Skin epidermis (tissue), 12 donors: ENCODE data around the gene ZNF789.

Experiments
- H3K27ac ChIP-seq, 21 experiments: fragments of 200-600 bp; sonication (generic) in 11 of 21; one replicate each; pipeline ENCODE4 v1.5.0; 2020; ENCODE audit warnings: mild to moderate bottlenecking in 3 of 21, inconsistent platforms in 2 of 21, moderate library complexity in 2 of 21
- H3K4me3 ChIP-seq, 7 experiments: fragments of 200-600 bp; sonication (generic) in 2 of 7; one replicate each; pipeline ENCODE4 v1.5.0; 2020; ENCODE audit warnings: inconsistent platforms in 2 of 7, mild to moderate bottlenecking in 2 of 7, moderate library complexity in 1 of 7

ZNF789 gene

DNA sequence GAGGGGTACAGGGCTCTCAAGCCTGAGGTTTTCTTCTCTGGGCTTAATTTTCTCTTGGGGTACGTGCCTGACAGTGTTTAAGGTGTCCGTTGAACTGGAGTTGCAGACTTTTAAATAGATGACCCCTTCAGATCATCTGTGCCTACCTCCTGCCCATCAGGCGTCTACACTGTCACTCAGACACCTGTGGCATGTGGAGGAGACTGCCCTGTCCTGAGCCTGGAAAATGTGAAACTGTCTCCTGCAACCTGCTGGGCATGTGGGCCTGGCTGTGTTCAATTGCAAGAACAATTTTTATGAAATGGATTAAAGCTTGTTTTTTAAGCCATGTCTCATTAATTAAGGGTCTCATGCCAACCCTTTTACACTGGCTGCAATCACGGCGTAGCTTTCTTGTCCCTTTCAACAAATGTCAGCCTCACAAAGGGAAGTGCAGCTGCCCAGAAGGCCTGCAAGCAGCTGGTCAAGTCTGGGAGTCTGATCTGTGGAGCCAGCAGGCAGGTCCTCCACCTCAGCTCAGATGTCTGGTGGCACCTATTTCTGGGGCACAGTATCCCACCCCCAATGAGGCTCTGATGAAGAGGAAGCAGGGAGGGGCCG lies 15.5 kb upstream of the ZNF789 start:
- no peak overlapping the region for H3K27ac ChIP-seq
- H3K4me3 ChIP-seq: no peak overlapping the region

DNA sequence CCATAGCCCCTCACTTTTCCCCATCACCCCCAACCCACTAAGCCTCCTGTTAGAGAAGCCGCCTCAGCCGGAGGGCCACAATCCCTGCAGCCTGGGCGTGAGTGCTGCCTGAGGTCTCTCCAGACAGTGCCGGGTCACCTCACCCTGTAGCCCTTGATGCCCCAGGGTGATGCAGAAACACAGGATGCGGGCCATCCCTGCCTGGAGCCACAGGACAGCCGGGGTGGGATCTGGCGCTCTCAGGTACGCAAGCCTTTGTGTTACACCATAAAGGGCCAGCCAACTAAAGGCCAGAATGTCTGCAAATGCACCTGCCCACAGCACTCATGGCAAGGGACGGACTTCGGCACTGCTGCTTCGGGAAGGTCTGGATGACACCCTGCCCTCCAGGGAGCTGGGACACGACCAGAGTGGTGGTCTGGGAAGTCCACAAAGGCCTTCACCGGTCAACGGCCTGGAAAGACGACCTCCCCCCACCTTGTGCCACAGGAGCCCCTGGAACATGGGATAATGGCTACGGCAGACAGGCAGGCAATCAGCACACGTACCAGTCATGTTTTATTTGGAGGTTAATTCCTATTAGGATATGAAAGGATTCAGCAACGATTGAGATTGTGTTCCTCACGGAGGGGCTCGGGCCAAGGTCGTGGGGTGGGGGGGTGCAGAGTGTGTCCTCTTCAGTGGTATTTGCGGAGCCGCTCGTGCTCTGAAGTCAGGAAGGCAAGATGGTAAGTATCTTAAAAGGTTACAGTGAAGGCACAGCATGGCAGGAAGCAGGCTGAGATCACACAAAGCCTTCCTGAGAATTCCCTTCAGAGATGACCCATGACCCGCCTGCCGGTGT lies 14.8 kb upstream of the ZNF789 start:
- Histone ChIP-seq H3K27ac (no peak overlapping the region), H3K4me3 (no peak overlapping the region)

DNA sequence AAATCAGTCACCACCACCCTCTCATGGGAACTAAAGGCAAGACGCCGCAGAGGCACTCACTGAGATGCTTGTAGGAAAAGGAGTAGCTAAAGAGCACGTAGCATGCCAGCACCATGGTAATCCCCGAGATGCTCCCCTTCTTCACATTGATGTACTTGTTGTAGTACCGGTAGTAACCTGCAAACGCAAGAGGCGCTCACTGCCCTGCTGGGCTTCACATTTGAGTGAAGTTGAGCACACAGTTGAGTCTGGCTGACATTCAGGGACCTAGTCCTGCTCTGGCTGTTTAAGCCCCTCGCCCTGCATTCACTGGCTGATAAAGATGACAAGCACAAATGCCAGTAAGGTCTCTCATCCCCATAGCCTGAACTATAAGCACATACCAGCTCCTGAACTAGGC lies 13.6 kb upstream of the ZNF789 start:
- no peak overlapping the region for H3K27ac ChIP-seq
- H3K4me3 ChIP-seq: no peak overlapping the region

DNA sequence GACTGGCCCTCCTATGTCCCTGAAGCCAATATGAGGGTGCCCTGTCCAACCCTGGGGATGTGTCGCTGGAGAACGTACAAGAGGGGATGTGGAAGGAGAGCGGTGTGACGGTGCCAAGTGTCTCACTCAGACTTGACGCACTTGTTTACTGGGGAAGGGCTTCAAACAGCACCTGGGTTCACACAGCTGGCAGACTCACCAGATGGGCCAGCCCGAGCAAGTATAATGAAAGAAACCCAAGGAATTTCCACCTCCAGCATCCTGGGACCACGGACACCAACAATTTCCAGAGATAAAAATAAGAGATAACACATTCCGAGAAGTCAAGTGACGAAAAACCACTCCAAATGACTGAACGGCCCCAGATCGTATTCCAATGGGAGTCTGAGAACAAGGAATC lies 12.0 kb upstream of the ZNF789 start:
- no peak overlapping the region for H3K4me3 ChIP-seq
- peak overlapping the region in 4 of 21 experiments; percentile 0 to 35 (median 28) for H3K27ac ChIP-seq

DNA sequence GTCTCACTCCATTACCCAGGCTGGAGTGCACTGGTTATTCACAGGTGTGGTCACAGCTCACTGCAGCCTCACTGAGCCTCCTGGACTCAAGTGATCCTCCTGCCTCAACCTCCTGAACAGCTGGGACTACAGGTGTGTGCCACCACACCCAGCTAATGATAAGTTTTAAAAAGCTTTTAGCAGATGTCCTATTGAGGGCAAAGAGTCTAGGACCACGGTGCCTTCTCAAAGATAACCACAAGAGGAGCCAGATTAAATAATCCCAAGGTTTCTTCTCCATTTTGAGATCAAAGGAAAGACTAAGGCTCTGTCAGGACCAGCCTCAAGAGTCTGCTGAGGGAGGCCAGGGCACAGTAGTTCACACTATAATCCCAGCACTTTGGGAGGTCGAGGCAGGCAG lies 11.5 kb upstream of the ZNF789 start:
- Histone ChIP-seq H3K4me3 (no peak overlapping the region), H3K27ac (peak overlapping the region in 2 of 21 experiments; percentile 27 to 47)

DNA sequence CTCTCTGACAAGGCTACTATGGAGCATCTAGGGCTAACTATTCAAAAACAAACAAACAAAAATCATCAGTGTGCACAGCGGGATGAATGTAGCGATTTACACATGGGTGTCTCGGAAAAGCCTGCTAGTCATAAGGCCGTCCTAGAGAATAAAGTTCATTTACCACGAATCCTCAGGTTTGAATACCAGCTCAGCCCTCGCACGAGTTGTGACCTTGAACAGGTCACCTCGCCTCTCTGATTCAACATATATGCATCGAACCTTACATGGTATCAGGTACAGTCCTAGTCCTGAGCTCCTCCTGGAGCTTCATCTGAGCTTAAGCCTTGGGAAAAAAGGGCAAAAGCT lies 7.3 kb upstream of the ZNF789 start:
- peak overlapping the region; percentile 75 to 97 (median 91) for H3K27ac ChIP-seq
- peak overlapping the region; percentile 56 to 95 (median 86) for H3K4me3 ChIP-seq

DNA sequence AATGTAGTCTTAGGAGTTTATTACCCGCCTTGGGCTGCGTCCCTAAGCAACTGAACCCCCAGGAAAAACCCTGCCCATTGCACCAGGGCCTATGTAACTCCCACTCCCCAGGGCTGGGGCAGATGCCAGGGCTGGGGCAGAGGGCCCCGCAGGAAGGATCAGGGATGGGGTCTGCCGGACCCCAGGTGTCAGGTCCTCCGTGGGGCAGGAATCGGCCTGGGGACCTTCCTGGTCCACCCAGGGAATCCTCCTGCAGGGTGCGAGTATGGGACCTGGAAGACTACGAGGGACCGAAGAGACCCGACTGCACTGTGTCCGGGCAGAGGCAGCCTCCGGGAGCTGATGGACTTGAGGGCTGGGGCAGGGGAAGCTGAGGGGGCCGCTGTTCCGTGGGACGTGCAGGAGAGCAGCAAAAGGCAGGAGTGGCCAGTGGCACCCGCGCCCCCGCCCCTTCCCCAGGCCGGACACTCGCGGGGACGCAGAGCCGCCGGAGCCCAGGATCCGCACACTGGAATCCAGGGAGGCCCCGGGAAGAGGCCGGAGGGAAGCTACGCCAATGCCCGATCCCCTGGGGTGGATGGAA lies 4.3 kb upstream of the ZNF789 start:
- Histone ChIP-seq H3K4me3 (no peak overlapping the region), H3K27ac (no peak overlapping the region)

DNA sequence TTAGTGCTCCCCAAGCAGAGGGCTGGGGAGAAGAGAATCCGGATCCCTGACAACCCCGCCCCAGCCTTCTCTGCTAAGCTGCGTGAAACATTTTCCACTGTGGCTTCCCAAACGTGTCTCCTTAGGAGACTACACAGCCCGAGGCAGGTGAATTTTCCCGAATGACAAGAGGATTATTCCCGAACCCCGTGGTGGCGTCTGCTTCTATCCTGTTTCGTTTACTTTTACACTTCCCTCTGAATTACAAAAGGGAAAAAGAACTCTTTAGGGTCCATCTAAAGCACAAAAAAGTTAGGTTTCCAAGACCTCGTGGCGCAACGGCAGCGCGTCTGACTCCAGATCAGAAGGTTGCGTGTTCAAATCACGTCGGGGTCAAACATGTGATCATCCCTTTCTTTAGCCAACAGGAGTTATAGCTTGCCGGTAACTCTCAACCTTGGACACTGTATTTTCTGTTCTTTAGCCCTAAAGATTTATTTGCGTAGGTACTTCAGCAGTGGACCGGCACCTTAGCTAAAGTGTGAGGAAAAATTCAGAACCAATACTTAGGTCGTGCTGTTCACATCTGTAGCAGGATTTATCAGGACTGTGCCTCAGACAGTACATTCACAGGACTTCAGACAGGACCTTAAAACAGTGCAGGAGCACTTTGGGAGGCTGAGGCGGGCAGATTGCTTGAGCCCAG lies 3.2 kb upstream of the ZNF789 start:
- H3K4me3 ChIP-seq: no peak overlapping the region
- peak overlapping the region in 5 of 21 experiments; percentile 4 to 70 (median 43) for H3K27ac ChIP-seq

DNA sequence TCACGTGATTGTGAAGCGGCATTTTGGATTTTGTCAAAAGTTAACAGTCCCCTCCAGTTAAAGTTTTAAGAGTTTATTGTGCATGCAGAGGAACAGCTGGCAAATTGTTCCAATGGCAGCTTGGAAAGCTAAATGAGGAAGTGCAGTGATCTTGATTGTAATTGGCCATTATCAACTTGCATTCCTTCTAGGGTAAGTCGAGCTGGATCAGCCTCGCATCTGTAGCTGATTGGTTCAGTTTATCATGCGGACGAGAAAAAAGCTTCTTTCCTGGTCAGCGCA lies 566 bp downstream of the ZNF789 start:
- Histone ChIP-seq H3K4me3 (peak overlapping the region; percentile 58 to 89 (median 82)), H3K27ac (peak overlapping the region in 20 of 21 experiments; percentile 64 to 91 (median 84))

DNA sequence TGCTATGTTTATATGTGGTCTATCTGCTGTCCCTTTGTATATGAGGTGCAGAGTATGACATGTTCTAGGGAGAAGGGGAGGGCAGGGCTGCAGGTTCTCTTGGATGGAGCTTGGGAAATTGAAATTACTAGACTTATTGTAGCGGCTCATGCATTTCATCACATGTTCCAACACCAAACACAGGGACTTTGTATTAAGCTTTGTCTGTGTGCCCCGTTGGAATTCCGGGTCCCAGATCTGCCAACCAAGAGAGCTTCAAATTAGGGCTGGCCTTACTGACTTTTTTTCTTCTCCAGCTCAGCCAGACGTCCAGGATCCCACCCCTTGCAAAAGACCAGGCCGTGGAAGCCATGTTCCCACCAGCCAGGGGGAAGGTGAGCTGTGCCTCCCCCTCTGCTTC lies 3.4 kb downstream of the ZNF789 start:
- H3K27ac ChIP-seq: peak overlapping the region in 1 of 21 experiments; percentile 41

DNA sequence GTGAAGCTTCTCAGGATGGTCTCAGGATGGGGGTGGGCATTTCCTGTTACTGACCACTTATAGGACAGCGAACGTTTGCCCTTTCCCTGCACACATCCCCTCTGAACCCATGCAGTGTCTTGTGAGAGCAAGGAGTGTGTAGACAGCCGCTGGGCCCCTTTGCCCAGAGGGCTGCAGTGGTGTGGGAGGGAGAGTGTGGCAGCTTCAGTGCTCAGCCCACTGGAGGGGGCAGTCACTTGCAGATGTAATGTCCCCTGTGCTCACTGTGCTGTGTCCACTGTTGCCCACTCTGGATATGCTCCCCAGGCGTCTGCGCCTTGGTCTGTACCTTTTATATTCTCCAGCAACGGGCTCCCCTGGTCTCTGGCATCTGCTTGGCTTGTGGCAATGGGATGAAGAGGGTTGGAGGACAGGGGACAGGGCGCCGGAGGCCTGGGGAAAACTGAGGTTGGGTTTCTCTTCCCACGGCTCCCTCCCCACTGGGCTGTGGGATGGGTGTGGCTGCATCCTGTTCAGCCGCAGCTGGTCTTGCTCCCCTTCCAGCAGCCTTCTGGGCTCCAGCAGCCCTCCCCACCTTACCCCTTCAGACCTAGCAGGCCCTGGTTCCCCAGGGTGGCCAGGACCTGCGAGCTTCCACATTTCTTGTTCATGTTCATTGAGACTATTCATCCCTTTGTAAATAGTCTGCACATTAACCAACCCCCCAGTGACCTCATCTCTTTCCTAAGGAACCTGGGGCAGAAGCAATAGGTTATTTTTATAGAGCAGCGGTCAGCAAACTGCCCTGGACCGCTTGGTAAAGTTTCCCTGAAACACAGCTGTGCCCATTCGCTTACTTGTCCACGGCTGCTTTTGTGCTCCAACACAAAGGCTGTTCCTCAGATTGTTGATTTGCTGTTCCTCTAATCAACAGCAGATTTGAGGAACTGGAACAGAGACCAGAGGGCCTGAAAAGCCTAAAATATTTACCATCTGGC lies 6.1 kb downstream of the ZNF789 start:
- H3K4me3 ChIP-seq: no peak overlapping the region
- H3K27ac ChIP-seq: peak overlapping the region in 17 of 21 experiments; percentile 6 to 82 (median 55)

More for the DNA sequence above, 3.4 kb downstream of the ZNF789 start:
- no peak overlapping the region for H3K4me3 ChIP-seq

DNA sequence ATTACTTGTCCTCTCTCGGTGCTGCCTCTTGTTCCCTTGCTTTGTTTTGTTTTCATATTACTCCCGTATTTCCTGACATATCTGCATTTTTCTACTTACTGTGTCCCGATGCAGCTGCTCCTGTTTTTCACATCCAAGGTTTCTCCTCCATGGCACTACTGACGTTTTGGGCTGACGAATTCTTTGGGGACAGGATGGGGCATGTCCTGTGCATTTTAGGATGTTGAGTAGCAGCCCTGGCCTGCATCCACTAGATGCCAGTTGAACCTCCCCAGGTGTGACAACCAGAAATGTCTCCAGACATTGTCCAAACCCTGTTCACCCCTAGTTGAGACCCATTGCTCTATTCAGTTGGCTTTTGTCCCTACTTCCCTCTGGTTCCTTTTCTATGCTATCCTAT lies 12.4 kb downstream of the ZNF789 start:
- no peak overlapping the region for H3K4me3 ChIP-seq
- peak overlapping the region in 2 of 21 experiments; percentile 22 to 41 for H3K27ac ChIP-seq

DNA sequence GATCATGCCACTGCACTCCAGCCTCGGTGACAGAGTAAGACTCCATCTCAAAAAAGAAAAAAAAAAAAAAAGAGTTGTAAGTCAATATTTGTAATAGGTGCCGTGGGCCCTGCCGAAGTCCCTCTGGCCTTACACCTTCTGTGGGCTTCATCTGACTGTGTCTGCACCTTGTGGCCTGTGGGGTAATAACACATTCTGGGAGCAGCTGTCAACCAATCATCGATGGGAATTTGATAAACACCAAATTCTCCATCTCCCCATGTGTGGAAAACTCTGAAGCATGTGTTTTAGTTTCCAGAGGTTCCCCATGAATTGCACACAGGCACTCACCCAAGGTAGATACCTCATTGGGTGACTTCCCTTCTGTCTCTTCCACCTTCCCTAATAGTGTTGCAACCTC lies 16.5 kb downstream of the ZNF789 start:
- no peak overlapping the region for H3K27ac ChIP-seq

DNA sequence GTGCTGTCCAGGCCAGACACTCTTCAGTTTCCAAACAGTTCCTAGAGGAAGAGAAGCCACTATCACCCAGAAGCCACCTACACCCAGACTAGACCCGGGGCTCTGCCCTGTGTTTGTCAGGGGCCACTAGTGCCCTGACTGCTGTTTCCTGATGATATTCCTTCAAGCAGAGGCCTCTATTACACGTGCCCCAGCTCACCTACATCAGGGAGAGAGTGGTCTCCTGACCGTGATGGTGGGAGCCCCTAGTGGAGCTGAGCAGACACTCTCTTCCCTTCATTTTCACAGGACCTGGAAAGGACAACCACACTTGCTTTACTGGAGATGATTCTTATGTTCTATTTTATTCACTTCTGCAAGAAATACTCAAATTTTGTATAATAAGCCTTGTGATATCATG lies 18.2 kb downstream of the ZNF789 start:
- H3K4me3 ChIP-seq: no peak overlapping the region
- H3K27ac ChIP-seq: no peak overlapping the region

More for the DNA sequence above, 16.5 kb downstream of the ZNF789 start:
- H3K4me3 ChIP-seq: no peak overlapping the region

DNA sequence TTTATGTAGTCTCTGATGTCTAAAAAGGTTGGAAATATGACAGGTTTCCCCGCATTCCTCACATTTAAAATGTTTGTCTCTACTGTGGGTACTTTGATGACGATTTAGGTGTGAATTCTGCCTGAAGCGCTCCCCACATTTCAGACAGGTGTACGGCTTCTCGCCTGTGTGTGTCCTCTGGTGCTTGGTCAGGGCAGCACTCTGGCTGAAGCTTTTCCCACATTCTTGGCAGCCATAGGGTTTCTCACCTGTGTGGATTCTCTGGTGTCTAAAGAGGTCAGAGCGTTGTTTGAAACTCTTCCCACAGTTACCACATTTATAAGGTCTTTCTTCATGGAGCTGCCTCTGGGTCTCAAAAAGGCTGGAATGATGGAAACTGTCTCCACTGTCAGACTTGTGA lies 21.1 kb downstream of the ZNF789 start:
- Histone ChIP-seq H3K4me3 (no peak overlapping the region), H3K27ac (no peak overlapping the region)

DNA sequence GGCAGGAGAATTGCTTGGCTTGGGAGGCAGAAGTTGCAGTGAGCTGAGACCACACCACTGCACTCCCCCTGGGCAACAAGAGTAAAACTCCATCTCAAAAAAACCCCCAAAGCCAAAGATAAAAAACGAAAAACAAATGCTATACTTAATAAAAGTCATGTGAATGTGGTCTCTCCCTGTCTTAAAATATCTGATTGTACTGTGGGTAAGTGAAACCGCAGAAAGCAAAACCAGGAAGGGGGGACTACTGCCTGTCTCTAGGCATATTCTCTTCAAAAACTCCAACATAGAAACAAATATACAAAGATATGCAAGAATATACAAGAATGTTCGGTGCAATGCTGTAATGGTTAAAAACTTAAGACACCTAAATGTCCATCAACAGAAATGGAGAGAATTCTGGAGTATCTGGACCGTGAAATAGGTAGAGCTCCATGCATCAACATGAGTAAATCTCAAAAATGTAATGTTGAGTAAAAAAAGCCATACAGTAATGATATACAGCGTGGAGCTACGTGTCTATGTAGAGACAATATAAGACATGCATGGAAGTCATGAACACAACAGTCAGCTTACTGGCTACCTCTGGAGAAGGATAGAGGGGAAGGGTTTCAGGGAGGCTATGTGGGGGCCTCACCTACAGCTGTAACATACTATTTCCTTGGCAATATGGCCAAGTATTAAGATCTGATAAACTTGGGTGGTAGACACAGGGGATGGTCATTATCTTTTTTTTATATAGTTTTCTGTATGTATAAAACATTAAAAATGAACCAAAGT lies 25.3 kb downstream of the ZNF789 start:
- H3K4me3 ChIP-seq: peak overlapping the region; percentile 57 to 96 (median 76)

DNA sequence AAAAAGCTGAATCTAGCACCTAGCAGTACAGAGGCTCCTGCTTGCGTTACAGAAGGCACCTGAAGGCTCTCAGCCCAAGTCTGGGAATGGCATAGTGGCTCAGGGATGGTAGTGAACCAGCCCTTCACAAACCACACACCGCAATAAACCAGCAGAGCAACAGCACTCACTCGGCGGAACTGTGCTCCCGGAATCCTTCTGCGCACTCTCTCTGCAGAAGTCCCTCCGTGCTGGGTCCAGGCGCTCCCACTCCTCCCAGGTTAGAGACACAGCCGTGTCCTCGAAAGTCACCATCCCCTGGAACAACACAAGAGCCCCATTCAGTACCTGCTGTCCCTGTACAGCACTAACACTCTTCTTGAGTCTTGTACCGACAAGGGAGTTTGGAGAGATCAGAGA lies 25.9 kb downstream of the ZNF789 start:
- peak overlapping the region in 11 of 21 experiments; percentile 87 to 99 (median 93) for H3K27ac ChIP-seq

More for the DNA sequence above, 25.3 kb downstream of the ZNF789 start:
- peak overlapping the region in 4 of 21 experiments; percentile 87 to 95 (median 93) for H3K27ac ChIP-seq

DNA sequence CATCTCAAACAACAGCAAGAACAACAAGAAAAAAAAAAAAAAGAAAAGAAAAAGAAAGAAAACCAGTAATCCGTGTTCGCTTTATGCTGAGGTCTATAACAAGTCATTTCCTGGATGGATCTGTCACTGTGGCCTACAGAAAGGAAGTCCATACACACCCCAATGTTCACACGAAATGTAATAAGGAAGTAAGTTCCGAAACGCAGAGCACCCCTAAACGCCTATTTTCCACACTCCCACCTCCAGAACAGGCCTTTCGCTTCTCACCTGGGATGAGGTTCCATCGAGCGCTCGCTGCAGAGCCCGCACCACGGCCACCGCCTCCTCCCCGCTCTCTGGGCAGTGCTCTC lies 26.7 kb downstream of the ZNF789 start:
- peak overlapping the region; percentile 78 to 99 (median 92) for H3K27ac ChIP-seq
- peak overlapping the region; percentile 57 to 96 (median 76) for H3K4me3 ChIP-seq

More for the DNA sequence above, 25.9 kb downstream of the ZNF789 start:
- H3K4me3 ChIP-seq: peak overlapping the region; percentile 57 to 96 (median 76)
